ENCODE results near the gene ZNF790.

The ZNF790 gene

DNA sequence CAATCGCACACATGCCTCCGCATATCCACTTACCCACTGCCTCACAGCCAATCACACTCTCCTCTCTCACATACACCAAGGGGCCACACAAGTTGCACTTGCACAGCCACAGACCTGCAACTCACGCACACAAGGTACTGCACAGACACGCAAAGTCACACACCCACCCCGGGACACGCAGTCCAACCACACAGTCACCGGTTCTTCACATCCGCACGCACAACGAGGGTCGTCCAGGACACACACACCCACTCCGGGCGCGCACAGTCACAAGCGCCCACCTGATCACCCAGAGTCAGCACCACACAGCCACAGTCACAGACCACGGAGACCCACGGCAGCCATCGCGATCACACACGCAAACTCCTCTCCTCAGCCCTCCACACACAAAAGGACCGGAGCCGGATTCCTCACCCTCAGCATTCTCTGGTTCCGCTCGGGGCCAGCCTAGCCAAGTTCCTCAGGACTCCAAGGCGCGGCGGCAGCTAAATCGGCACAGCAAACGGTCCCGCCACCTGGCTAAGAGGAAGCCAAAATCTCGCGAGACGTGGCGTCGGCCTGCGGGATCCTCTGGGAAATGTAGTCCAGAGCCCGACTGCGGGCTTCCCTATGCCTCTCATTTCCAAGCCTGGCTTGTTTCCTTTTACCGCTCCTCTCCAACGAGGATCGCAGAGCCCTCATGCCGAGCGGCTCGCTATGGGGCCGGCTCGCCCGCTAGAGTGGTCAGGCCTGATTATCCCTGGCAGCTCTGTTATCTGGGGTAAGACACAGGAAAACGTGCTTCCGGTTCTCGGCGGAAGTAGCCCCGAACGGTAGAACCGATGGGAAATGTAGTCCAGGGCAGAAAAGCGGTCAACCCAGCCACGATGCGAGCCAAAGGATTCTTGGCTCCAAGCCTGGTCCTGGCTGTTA, 65.6 kb downstream of the ZNF790 start, which contains the start of gene ZNF850:
Gene ZNF850 (minus strand): TSS at position 497 of the 912 bp plus-strand sequence. CDS start 10,201 bp downstream, outside the sequence.
- ChIA-PET POLR2A (interaction anchor here (0.7 to 1.0 kb wide), 2 partner anchors 78 to 244 kb away, joined by 3 read pairs; partner anchors contain the start of gene ZNF260), CTCF (interaction anchor here (1.1 kb wide), 1 partner anchor 67 kb away, joined by 3 read pairs; no protein-coding TSS in a partner anchor)
- peak; percentile 88 for DNase-seq (ENCODE audit: extremely low spot score)
- TF ChIP-seq, protein P1, sequence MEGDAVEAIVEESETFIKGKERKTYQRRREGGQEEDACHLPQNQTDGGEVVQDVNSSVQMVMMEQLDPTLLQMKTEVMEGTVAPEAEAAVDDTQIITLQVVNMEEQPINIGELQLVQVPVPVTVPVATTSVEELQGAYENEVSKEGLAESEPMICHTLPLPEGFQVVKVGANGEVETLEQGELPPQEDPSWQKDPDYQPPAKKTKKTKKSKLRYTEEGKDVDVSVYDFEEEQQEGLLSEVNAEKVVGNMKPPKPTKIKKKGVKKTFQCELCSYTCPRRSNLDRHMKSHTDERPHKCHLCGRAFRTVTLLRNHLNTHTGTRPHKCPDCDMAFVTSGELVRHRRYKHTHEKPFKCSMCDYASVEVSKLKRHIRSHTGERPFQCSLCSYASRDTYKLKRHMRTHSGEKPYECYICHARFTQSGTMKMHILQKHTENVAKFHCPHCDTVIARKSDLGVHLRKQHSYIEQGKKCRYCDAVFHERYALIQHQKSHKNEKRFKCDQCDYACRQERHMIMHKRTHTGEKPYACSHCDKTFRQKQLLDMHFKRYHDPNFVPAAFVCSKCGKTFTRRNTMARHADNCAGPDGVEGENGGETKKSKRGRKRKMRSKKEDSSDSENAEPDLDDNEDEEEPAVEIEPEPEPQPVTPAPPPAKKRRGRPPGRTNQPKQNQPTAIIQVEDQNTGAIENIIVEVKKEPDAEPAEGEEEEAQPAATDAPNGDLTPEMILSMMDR (IDR thresholded peaks at IDR 0.05; ENCODE audit: control extremely low read depth, extremely low read depth, low read depth, missing control alignments): no peak

- peak; percentile 59 for DNase-seq (ENCODE audit: extremely low spot score)
- CTCF ChIA-PET: interaction anchor here (0.8 kb wide), 1 partner anchor 13 kb away, joined by 3 read pairs; no protein-coding TSS in a partner anchor
- POLR2A ChIA-PET: no interaction called here
- TF ChIP-seq, protein P1 (IDR thresholded peaks at IDR 0.05; ENCODE audit: control extremely low read depth, extremely low read depth, low read depth, missing control alignments): no peak
These were observed 66.6 kb downstream of the ZNF790 start for GRCh38 chr19:36771261-36772231.
